GM21528 (cell line): ENCODE results near the gene TAF1.
A peak's percentile ranks its signal among the peaks of the same experiment; 100 is the strongest.
"Not testable (repeated sequence)": the region's sequence is repeated elsewhere in the genome, so short reads cannot be mapped to it uniquely, and the experiment has no call there.

Source experiments
- ATAC-seq: cut with Tn5 transposase; IDR thresholded peaks from one replicate; pipeline ENCODE4 v1.9.1; 2021; ENCODE audit warnings: mild to moderate bottlenecking, moderate library complexity; ENCODE audit not compliant: unreplicated experiment, low FRiP score

TAF1 gene

DNA sequence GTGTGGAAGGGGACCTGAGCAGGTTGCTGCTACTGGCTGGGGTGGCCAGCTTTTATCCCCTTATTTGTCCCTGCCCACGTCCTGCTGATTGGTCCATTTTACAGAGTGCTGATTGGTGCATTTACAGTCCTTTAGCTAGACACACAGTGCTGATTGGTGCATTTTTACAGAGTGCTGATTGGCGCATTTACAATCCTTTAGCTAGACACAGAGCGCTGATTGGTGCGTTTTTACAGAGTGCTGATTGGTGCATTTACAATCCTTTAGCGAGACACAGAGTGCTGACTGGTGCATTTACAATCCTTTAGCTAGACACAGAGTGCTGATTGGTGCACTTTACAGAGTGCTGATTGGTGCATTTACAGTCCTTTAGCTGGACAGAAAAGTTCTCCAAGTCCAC, 135.9 kb downstream of the TAF1 start:
- ATAC-seq = not testable (repeated sequence)

DNA sequence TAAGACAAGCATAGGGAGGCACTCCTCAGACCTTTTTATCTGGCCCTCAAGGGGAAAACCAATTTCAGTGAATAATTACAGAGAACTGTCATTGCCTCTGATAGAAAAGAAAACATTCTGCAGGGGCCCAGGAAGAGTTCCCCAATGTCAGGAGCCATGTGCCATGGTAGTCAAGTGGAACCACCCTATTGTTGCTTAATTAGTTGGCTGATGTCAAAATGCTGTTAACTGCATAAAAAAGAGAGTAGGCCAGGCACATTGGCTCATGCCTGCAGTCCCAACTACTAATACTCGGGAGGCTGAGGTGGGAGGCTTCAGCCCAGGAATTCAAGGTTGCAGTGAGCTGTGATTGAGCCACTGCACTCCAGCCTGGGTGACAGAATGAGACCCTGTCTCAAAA, 138.2 kb downstream of the TAF1 start:
- ATAC-seq = no peak

DNA sequence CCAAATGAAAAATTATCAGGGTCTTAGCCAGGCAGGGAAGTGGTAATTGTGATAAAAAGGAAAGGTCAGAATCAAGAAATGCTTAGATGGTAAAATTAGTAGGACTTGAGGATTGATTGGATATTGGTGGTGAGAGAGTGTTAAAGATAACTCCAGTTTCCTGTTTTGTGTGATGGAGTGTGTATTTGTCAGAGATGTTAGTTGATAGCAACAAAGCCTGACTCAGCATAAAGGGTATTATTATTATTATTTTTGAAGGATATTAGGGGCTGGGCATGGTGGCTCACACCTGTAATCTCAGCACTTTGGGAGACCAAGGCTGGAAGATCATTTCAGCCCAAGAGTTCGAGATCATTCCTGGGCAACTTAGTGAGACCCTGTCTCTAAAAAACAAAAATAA, 143.1 kb downstream of the TAF1 start:
- ATAC-seq = no peak

DNA sequence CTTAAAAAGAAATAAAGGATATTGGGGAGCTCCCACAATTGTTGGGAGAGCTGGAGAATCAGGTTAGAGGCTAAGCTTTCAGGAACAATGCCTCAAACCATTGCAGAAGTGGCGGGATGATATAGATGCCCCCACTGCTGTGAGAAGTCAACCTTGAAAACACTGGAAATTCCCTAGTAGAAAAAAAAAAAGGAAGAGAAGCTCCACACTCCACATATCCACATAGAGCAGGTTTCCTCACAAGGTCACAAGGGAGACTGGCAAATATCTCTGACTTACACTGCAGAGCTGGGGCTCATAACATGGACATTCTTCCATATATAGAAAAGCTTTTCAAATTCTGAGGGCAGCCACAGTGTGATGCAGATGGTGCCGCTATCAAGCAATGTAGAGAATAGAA, 144.0 kb downstream of the TAF1 start:
- no peak for ATAC-seq

DNA sequence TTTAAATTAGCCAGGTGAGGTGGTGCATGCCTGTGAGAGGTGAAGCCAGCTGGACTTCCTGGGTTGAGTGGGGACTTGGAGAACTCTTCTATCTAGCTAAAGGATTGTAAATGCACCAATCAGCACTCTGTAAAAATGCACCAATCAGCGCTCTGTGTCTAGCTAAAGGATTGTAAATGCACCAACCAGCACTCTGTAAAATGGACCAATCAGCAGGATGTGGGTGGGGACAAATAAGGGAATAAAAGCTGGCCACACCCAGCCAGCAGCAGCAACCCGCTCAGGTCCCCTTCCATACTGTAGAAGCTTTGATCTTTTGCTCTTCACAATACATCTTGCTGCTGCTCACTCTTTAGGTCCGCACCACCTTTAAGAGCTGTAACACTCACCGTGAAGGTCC, 147.6 kb downstream of the TAF1 start:
- not testable (repeated sequence) for ATAC-seq

DNA sequence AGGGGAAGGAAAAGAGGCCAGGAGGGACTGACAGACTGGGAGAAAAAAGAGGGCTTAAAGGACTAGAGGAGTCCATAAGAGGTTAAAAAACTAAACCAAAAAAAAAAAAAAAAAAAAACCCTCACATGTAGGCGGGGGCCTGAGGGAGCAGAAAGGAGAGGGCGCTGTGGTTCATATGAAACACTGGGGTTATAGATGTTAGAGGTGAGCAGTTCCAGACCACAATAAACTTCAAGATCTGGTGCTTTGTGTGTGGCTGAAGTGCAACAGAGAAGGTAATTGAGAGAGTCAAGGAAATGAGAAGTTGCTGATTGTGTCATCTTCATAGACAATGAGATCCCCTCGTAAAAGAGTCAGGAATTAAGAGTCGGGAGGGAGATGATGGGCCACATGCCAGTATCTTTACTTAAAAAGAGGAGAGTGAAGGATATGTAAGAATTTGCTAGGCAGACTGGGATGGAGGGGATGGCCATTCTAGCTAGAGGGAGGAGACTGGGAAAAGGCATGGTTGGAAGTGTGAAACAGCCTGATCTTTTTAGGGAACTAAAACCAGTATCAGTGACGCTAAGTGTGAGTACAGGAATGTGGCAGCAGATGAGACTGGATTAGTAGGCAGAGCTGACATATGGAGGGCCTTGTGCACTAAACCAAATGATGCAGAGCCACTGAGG, 148.3 kb downstream of the TAF1 start:
- ATAC-seq = peak; percentile 70

DNA sequence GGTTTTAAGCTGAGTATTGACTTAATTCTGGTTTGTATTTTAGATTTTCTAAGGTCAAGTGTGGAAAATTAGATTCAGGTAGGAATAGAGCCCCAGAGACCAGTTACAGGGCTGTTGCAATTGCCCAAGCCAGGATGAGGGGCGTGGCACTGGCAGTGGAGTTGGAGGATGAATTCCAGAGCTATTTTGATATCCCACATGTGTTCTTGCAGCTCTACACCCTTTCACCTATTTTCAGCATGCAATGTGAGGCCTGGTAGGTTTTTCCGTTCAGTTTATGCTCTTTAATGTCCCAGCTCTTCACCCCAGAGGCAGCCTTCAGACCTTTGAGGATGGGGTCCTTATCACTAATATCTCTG, 148.9 kb downstream of the TAF1 start:
- no peak for ATAC-seq
